Kidney epithelial cell (primary cell): ENCODE results near the gene HOXA1. TPM values are rescaled to one million over a fixed set of nuclear protein-coding genes. Genes with fewer than 3 reads are reported as not detected.

Experiments
- DNase-seq: peaks from one replicate; pipeline ENCODE4 v3.0.0-alpha.2; 2010; ENCODE audit warnings: low read depth
- H3K27me3 ChIP-seq: 2 replicates; pipeline ENCODE4 v1.6.0; 2011; ENCODE audit warnings: low read length; ENCODE audit not compliant: control insufficient read depth, insufficient read depth
- H3K36me3 ChIP-seq: 2 replicates; pipeline ENCODE4 v1.5.1; 2011; ENCODE audit warnings: low read length; ENCODE audit not compliant: control insufficient read depth, insufficient read depth
- H3K4me3 ChIP-seq: 2 replicates; pipeline ENCODE4 v1.5.1; 2011; ENCODE audit warnings: low read depth, mild to moderate bottlenecking, control low read depth, low read length
- CTCF ChIP-seq: IDR thresholded peaks from 2 replicates; pipeline ENCODE4 v1.5.1; 2011; ENCODE audit warnings: mild to moderate bottlenecking, moderate library complexity, low read length, control low read depth, inconsistent platforms; ENCODE audit not compliant: insufficient read depth, poor library complexity, severe bottlenecking
- total RNA-seq: library from RNA; depleted of rRNA; stranded (reverse); fragments of >200 nt; gene quantifications from 2 replicates; pipeline ENCODE4 v1.2.3, GENCODE V29; 2015

The HOXA1 gene
- total RNA-seq, 1 donor from 2014 or later: 4.3 TPM

- Histone ChIP-seq H3K4me3 (peak overlapping the region; percentile 52), H3K27me3 (no peaks in the 10 kb centered on the region), H3K36me3 (peaks cover 1% of the 10 kb centered on the region)
- no peak for TF ChIP-seq CTCF
- no peak for DNase-seq
These were observed 33.3 kb upstream of the HOXA1 start for GRCh38 chr7:27128776-27129728.

- Histone ChIP-seq H3K27me3 (no peaks in the 10 kb centered on the region), H3K36me3 (peaks cover 1% of the 10 kb centered on the region), H3K4me3 (no peak overlapping the region)
- DNase-seq: no peak
- TF ChIP-seq CTCF: no peak
These were observed 32.2 kb upstream of the HOXA1 start for GRCh38 chr7:27128034-27128433.

- TF ChIP-seq CTCF: no peak
- no peaks in the 10 kb centered on the region for H3K27me3 ChIP-seq
- DNase-seq: no peak
- no peak overlapping the region for H3K4me3 ChIP-seq
- peaks cover 1% of the 10 kb centered on the region for H3K36me3 ChIP-seq
These were observed 31.0 kb upstream of the HOXA1 start for GRCh38 chr7:27126596-27127327.

- no peaks in the 10 kb centered on the region for H3K27me3 ChIP-seq
- H3K4me3 ChIP-seq: no peak overlapping the region
- no peak for DNase-seq
- TF ChIP-seq CTCF: no peak
- peaks cover 1% of the 10 kb centered on the region for H3K36me3 ChIP-seq
These were observed 30.2 kb upstream of the HOXA1 start for GRCh38 chr7:27125986-27126394.

- DNase-seq: no peak
- Histone ChIP-seq H3K27me3 (no peaks in the 10 kb centered on the region), H3K36me3 (peaks cover 1% of the 10 kb centered on the region), H3K4me3 (peak overlapping the region; percentile 59)
- TF ChIP-seq CTCF: no peak
These were observed 29.3 kb upstream of the HOXA1 start for GRCh38 chr7:27124902-27125689.
